OCI-M2 (cell line): ENCODE measurements around the gene B3GAT1.

Source experiments
- DNase-seq: peaks from one replicate; lab custom pipeline; 2025; ENCODE audit not compliant: unreplicated experiment; lab: John Stamatoyannopoulos, UW

The B3GAT1 gene

GRCh38 chr11:134392953-134393615 is 19.0 kb downstream of the B3GAT1 start:
- no peak for DNase-seq

- no peak for DNase-seq
Measured at GRCh38 chr11:134391656-134392055, 20.4 kb downstream of the B3GAT1 start.

- no peak for DNase-seq
Measured at GRCh38 chr11:134390706-134391569, 21.1 kb downstream of the B3GAT1 start.

GRCh38 chr11:134389464-134390180 is 22.4 kb downstream of the B3GAT1 start:
- DNase-seq = no peak

GRCh38 chr11:134388590-134388989 is 23.5 kb downstream of the B3GAT1 start:
- no peak for DNase-seq

- no peak for DNase-seq
Measured at GRCh38 chr11:134387501-134387900, 24.5 kb downstream of the B3GAT1 start.

- DNase-seq = no peak
Measured at GRCh38 chr11:134386945-134387344, 25.1 kb downstream of the B3GAT1 start.

- DNase-seq = no peak
Measured at GRCh38 chr11:134385774-134386565, 26.1 kb downstream of the B3GAT1 start.

GRCh38 chr11:134385171-134385570 is 26.9 kb downstream of the B3GAT1 start:
- DNase-seq = no peak

- no peak for DNase-seq
Measured at GRCh38 chr11:134384406-134384805, 27.6 kb downstream of the B3GAT1 start.

- no peak for DNase-seq
Measured at GRCh38 chr11:134383576-134384221, 28.3 kb downstream of the B3GAT1 start.

- DNase-seq = no peak
Measured at GRCh38 chr11:134382830-134383229, 29.2 kb downstream of the B3GAT1 start.

- no peak for DNase-seq
Measured at GRCh38 chr11:134382257-134382656, 29.8 kb downstream of the B3GAT1 start.

GRCh38 chr11:134380785-134381184 is 31.3 kb downstream of the B3GAT1 start:
- no peak for DNase-seq

GRCh38 chr11:134380229-134380628 is 31.8 kb downstream of the B3GAT1 start:
- DNase-seq = no peak

GRCh38 chr11:134379241-134379640 is 32.8 kb downstream of the B3GAT1 start:
- no peak for DNase-seq

- DNase-seq = no peak
Measured at GRCh38 chr11:134377876-134378275, 34.2 kb downstream of the B3GAT1 start.

GRCh38 chr11:134376150-134376921 is 35.7 kb downstream of the B3GAT1 start:
- DNase-seq = no peak

GRCh38 chr11:134374891-134375550 is 37.0 kb downstream of the B3GAT1 start:
- no peak for DNase-seq
